IPS DF 4.7 (cell line): ENCODE results near the gene HMCN2.
"Not testable (repeated sequence)": the region's sequence is repeated elsewhere in the genome, so short reads cannot be mapped to it uniquely, and the experiment has no call there.

ENCODE experiments used
- DNase-seq: peaks from one replicate; pipeline ENCODE4 v3.0.0-alpha.2; 2013; ENCODE audit warnings: low spot score; ENCODE audit errors: extremely low read depth

The HMCN2 gene

GRCh38 chr9:130262771-130263170 is 2.8 kb upstream of the HMCN2 start:
- no peak for DNase-seq

- no peak for DNase-seq
Observed at GRCh38 chr9:130263601-130264413, 1.8 kb upstream of the HMCN2 start.

GRCh38 chr9:130264414-130265350 is 878 bp upstream of the HMCN2 start:
- no peak for DNase-seq

- no peak for DNase-seq
Observed at GRCh38 chr9:130266236-130267098, 907 bp downstream of the HMCN2 start.

- no peak for DNase-seq
Observed at GRCh38 chr9:130267930-130268329, 2.4 kb downstream of the HMCN2 start.

- DNase-seq = no peak
Observed at GRCh38 chr9:130268521-130269211, 3.1 kb downstream of the HMCN2 start.

GRCh38 chr9:130271473-130271872 is 5.9 kb downstream of the HMCN2 start:
- no peak for DNase-seq

GRCh38 chr9:130275156-130275555 is 9.6 kb downstream of the HMCN2 start:
- DNase-seq = no peak

GRCh38 chr9:130276121-130276520 is 10.6 kb downstream of the HMCN2 start:
- no peak for DNase-seq

- no peak for DNase-seq
Observed at GRCh38 chr9:130276955-130277354, 11.4 kb downstream of the HMCN2 start.

- DNase-seq = not testable (repeated sequence)
Observed at GRCh38 chr9:130277525-130277924, 12.0 kb downstream of the HMCN2 start.

- DNase-seq = no peak
Observed at GRCh38 chr9:130283539-130284248, 18.1 kb downstream of the HMCN2 start.

- DNase-seq = no peak
Observed at GRCh38 chr9:130284249-130284625, 18.7 kb downstream of the HMCN2 start.

- no peak for DNase-seq
Observed at GRCh38 chr9:130284690-130285089, 19.1 kb downstream of the HMCN2 start.

- no peak for DNase-seq
Observed at GRCh38 chr9:130285271-130285670, 19.7 kb downstream of the HMCN2 start.

- DNase-seq = no peak
Observed at GRCh38 chr9:130286072-130286770, 20.7 kb downstream of the HMCN2 start.

GRCh38 chr9:130286781-130287428 is 21.3 kb downstream of the HMCN2 start:
- no peak for DNase-seq

GRCh38 chr9:130287736-130288135 is 22.2 kb downstream of the HMCN2 start:
- DNase-seq = no peak

- DNase-seq = no peak
Observed at GRCh38 chr9:130288393-130288792, 22.8 kb downstream of the HMCN2 start.
